NCI-H128 (cell line): ENCODE data around the gene NTRK2.
"Not testable (repeated sequence)": the region's sequence is repeated elsewhere in the genome, so short reads cannot be mapped to it uniquely, and the experiment has no call there.

Source experiments
- DNase-seq: peaks from one replicate; lab custom pipeline; 2025; ENCODE audit not compliant: unreplicated experiment; lab: John Stamatoyannopoulos, UW

Gene NTRK2

DNA sequence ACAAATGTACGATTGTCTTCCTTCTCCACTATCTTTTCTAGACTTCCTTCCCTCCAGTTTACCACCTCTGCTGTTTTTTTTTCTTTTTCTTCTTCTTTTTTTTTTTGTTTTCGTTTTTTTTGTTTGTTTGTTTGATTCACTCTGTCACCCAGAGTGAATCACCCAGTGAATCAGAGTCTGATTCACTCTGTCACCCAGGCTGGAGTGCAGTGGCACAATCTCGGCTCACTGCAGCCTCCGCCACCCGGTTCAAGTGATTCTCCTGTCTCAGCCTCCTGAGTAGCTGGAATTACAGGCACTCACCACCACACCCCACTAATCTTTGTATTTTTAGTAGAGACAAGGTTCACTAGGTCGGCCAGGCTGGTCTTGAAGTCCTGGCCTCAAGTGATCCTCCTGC, 375.7 kb downstream of the NTRK2 start:
- DNase-seq: no peak

DNA sequence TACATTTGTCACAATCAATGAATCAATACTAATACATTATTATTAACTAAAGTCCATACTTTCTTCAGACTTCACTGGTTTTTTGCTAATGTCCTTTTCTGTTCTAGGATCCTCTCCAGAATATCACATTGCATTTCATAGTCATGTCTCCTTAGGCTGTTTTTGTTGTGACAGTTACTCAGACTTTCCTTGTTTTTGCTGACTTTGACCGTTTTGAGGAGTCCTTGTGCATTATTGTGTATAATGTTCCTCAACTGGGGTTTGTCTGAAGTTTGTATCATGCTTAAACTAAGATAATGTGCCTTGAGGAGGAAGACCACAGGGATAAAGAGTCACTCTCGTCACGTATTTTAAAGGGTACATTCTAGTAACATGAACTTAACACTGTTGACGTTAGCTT, 376.9 kb downstream of the NTRK2 start:
- no peak for DNase-seq

DNA sequence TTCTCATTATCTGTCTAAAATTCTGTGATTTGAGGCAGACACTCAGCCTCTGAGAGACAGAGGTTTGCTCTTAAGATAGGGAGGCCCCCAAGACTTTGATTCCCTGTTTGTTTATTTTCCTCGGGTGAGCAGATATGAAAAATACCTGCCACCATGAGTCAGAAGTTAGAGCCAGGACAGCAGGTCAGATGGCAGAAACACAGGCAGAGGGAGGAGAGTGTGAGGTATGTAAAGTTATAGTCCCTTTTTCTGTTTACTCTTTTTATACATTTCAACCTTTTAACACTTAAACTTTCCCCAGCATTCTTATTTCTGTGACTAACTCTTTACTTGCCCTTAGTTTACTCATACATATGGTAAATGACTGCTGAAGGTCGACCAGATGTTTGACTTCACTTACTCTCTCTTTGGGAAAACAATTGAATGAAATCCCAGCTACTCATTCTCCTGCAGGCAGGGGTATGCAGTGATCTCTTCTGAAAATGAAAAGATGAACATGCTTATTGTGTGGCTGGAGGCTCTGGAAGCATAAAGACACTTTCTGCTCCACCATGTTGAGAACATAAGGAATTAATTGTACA, 383.8 kb downstream of the NTRK2 start:
- no peak for DNase-seq

GRCh38 chr9:85054017-85054416, 384.5 kb downstream of the NTRK2 start:
- no peak for DNase-seq

DNA sequence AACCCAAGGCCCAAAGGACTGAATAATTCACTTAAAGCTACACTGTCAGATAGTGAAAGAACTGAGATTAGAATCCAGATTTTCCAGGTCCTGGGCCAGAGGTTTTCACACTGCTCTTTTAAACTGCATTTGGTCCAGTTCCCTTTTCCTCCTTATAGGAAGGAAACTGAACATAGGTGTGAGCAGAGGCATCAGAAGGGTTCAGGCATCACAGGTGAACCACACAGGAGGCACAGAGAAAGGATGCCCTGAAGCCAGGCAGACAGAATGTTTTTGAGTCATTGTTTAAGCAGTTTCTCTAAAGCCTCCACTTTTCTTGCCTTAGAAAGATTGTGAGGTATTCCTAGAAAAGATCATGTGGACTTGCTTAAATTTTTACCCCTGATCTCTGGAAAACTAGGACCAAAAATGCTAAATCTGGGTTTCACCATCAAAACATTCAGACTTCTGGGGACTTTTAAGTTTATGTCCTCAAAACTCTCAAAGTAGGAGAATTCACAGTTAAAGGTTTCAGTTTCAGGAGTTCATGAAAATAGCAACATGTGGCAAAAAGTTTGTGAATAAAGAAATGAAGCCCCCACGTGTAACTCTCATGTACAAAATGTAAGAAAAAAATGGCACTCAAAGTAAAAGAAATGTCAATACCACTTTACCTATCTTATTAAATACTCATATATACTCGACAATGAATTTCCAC, 386.1 kb downstream of the NTRK2 start:
- no peak for DNase-seq

DNA sequence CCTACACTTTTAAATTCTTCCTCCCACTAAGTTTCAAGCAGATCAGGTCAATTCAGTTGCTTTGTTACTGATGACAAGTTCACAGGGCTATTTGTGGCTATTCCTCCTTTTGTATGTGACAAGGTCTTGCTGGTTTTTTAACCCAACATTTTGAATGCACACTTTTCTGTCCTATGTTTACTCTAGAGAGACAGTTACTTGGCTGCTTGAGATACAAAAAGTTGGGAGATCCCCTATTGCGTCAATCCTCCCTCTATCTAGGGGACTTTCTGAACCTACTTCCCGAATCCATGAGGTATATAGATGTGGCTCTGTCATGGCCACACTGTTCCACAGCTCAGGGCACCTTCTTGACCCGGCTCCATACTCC, 386.7 kb downstream of the NTRK2 start:
- DNase-seq: no peak

DNA sequence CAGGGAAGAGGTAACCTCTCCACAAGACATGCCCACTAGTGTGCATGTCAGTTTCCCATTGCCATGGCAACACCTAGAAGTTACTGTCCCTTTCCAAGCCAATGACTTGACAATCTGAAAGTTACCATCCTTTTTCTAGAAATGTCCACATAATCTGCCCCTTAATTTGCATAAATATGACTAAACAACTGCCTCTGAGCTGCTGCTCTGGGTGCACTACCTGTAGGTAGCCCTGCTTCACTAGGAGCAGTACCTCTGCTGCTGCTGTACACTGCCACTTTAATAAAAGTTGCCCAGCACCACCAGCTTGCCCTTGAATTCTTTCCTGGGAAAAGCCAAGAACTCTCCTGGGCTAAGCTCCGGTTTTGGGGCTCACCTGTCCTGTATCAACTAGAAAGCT, 392.4 kb downstream of the NTRK2 start:
- DNase-seq: no peak

DNA sequence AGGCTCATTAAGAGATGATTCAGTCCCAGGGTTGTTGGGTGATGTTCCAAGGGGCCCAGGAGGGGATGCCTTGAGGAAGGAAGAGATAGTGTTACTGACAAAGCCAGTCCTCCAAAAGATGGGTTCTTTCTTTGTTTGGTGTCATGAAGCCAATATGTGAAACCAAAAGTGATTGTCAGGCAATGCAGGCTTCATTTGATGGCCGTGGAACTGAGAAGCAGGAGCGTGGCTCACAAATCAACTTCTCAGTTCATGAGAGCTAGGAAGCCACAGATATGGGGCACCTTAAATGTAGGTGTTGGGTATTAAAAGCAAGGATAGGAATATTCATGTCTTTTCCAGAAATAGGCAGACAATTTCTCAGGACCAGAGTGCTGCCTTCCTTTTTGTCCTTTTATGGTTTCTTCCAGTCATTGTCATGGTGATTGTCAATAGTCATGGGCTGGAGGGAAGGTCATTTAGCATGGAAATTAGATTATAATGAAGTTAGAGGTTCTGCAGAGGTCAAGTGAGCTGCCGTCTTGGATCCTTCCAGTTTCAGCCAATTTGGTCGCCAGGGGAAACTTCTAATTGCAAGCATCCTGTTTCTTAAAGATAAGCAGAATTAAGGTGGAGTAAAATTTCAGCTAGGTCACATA, 393.0 kb downstream of the NTRK2 start:
- no peak for DNase-seq

DNA sequence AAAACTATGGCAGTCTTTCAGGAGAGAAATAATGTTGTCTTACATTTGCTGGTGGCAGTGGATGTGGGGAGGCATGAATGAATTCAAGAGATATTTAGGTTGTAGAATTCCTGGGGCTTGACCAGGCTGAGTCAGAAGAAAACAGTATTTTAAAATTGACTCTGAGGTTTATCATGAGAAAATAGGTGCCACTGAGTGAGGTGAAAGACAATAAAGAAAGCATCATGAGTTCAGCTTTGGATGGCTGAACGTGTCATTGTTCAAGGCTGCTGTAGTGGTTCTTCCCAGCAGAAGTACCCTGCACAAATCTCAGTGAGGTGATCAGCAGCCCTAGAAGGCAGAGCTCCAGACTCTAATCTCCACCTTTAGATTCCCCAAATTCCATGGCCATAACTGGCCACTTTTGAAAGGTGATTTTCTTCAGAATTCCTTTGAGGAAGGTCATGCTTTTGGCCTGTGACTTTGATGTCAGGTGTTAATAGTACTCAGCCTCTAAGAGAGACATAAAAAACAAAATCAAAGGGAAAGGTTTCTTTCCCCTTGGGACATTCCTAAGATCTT, 395.4 kb downstream of the NTRK2 start:
- DNase-seq: no peak

DNA sequence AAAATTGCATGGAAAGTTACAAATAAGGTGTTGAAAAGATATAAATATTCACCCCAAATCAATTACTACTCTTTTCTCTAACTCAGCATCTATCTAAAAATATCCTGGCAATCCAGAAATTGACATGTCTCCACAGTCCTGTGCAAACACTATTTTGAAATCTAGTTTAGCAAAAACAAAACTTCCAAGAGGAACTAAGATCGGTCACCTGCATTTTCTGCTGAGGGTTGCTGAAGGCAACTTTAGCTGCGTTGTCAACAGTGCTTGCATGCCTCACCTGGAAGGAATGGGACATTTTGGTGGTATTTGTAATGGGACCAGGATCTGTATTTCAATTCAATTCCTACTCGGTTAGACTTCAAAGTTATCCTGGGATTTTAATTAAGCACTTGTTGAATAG, 398.3 kb downstream of the NTRK2 start:
- no peak for DNase-seq

DNA sequence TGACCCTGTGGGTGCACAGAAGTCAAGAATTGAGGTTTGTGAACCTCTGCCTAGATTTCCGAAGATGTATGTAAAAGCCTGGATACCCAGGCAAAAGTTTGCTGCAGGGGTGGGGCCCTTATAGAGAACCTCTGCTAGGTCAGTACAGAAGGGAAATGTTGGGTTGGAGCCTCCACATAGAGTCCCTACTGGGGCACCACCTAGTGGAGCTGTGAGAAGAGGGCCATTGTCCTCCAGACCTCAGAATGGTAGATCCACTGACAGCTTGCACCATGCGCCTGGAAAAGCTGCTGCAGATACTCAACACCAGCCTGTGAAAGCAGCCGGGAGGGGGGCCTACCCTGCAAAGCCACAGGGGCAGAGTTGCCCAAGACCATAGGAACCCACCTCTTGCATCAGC, 399.9 kb downstream of the NTRK2 start:
- DNase-seq: not testable (repeated sequence)
